H7 (cell line): ENCODE measurements around the gene ADAMTS15. TPM values are rescaled to one million over a fixed set of nuclear protein-coding genes. Genes with fewer than 3 reads are reported as not detected.

Source experiments
- DNase-seq: peaks from one replicate; pipeline ENCODE4 v3.0.0; 2012
- H3K27me3 ChIP-seq: 2 replicates; pipeline ENCODE4 v1.6.0; 2011; ENCODE audit warnings: mild to moderate bottlenecking, low read length; ENCODE audit not compliant: control insufficient read depth, insufficient read depth
- H3K36me3 ChIP-seq: replicated peaks from 2 replicates; pipeline ENCODE4 v1.5.1; 2011; ENCODE audit warnings: low read length; ENCODE audit not compliant: control insufficient read depth, insufficient read depth
- H3K4me3 ChIP-seq: 2 replicates; pipeline ENCODE4 v1.5.1; 2011; ENCODE audit warnings: low read depth, mild to moderate bottlenecking, control low read depth, low read length, moderate library complexity; ENCODE audit not compliant: insufficient read depth
- total RNA-seq: library from RNA; depleted of rRNA; stranded (reverse); fragments of >200 nt; shearing (Covaris generic); gene quantifications from 2 replicates; pipeline ENCODE4 v1.2.3, GENCODE V29; 2014

The ADAMTS15 gene
- total RNA-seq, 1 experiment from 2014 or later: 1.1 TPM

GRCh38 chr11:130508913-130509312, 60.5 kb downstream of the ADAMTS15 start:
- Histone ChIP-seq H3K27me3 (no peaks in the 10 kb centered on the region), H3K4me3 (no peak overlapping the region), H3K36me3 (no peaks in the 10 kb centered on the region)
- DNase-seq: no peak

DNA sequence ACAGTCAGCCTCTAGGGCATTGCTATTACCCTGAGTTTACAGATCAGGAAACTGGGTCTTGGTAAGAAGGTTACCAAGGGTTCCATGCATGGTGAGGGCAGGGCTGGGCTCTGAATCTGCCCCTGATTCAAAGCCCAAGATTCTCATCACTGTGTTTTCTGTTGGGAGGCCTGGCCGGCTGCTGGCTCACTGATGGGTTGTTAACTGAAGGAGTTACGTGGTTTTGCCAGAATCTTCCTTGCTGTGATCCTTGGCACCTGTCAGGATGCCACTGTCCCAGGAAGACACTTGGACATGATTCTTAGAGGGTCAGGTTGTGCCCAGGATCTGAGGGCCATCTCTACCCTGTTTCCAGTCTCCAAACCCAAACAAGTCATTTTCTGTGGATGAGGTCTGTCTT, 61.5 kb downstream of the ADAMTS15 start:
- no peaks in the 10 kb centered on the region for H3K27me3 ChIP-seq
- no peak overlapping the region for H3K4me3 ChIP-seq
- DNase-seq: no peak
- H3K36me3 ChIP-seq: no peaks in the 10 kb centered on the region

- no peak for DNase-seq
- Histone ChIP-seq H3K4me3 (no peak overlapping the region), H3K36me3 (no peaks in the 10 kb centered on the region), H3K27me3 (no peaks in the 10 kb centered on the region)
These were observed 62.1 kb downstream of the ADAMTS15 start for GRCh38 chr11:130510407-130511006.

- H3K27me3 ChIP-seq: no peaks in the 10 kb centered on the region
- DNase-seq: no peak
- H3K36me3 ChIP-seq: no peaks in the 10 kb centered on the region
- no peak overlapping the region for H3K4me3 ChIP-seq
These were observed 63.3 kb downstream of the ADAMTS15 start for GRCh38 chr11:130511765-130512164.

GRCh38 chr11:130512662-130513061, 64.2 kb downstream of the ADAMTS15 start:
- Histone ChIP-seq H3K36me3 (no peaks in the 10 kb centered on the region), H3K27me3 (no peaks in the 10 kb centered on the region), H3K4me3 (no peak overlapping the region)
- DNase-seq: no peak

- H3K4me3 ChIP-seq: no peak overlapping the region
- no peaks in the 10 kb centered on the region for H3K27me3 ChIP-seq
- no peaks in the 10 kb centered on the region for H3K36me3 ChIP-seq
- no peak for DNase-seq
These were observed 64.7 kb downstream of the ADAMTS15 start for GRCh38 chr11:130513132-130513531.

DNA sequence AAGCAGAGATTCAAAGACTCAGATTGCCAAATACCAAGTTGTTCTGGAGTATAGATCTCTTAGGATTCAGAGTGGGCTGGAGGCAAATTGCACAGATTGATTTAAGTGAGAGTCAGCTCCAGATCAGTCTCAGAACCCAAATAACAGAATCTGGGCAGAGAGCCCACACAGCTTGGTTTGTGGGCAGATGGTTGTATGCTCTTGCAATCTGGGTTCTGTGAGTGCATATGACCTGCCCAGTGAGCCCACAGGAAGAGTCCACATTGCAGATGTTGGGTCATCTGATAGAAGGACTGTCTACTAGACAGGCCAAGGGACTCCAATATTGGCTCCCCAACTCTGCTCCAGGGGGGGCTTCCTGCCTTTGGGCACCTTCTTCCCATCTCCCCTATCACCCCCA, 65.9 kb downstream of the ADAMTS15 start:
- Histone ChIP-seq H3K27me3 (no peaks in the 10 kb centered on the region), H3K4me3 (no peak overlapping the region), H3K36me3 (no peaks in the 10 kb centered on the region)
- no peak for DNase-seq

DNA sequence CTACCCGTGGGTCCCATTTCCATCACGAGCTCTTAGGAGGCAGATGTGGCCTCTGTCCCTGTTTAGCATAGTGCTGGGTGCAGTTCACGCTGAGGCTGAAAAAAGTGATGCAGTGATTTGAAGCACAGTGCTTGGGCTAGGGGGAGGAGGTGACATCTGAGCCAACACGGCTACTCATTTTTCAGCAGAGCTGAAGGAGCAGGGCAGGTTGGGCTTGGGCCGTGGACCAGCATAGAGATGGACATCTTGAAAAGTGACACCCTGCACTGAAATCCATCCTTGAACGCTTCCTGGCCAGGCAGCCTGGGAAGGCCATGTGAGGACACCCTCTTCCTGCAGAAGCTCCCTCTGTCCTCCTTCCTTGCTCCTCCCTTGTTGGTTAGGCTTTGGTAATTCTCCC, 66.4 kb downstream of the ADAMTS15 start:
- DNase-seq: no peak
- Histone ChIP-seq H3K36me3 (no peaks in the 10 kb centered on the region), H3K27me3 (no peaks in the 10 kb centered on the region), H3K4me3 (no peak overlapping the region)

DNA sequence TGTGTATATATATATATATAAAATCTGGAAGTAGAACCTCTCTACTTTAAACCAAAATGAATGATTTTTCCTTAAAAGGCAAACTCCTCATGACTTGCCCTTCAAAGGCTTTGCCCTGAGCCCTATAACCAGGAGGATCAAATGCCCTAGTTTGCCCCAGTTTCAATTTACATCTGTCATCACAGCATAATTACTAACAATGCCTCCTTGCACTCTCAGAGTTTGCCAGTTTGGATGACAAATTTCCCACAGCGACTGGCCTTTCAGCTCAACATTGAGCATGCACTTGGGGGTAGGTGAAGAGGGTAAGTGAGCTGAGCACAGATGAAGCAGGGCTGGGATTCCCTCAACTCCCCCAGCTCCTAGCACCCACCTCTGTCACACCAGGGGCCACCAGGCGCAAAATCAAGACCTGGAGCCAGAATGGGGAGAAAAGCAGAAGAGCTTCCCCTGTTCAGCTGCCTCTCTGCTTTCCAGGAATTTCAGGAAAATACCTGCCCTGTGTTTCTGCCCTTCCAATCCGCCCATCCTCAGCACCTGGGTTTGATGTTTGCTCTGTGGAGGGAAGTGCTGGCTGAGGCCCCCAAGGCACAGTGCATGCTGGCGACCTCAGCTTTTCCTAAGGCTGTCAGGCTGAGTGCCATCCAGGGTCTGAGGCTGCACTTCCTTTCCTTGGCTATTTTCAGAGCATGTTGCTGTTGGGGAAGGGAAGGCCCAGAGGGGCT, 67.5 kb downstream of the ADAMTS15 start:
- no peak overlapping the region for H3K4me3 ChIP-seq
- H3K27me3 ChIP-seq: no peaks in the 10 kb centered on the region
- DNase-seq: no peak
- no peaks in the 10 kb centered on the region for H3K36me3 ChIP-seq

DNA sequence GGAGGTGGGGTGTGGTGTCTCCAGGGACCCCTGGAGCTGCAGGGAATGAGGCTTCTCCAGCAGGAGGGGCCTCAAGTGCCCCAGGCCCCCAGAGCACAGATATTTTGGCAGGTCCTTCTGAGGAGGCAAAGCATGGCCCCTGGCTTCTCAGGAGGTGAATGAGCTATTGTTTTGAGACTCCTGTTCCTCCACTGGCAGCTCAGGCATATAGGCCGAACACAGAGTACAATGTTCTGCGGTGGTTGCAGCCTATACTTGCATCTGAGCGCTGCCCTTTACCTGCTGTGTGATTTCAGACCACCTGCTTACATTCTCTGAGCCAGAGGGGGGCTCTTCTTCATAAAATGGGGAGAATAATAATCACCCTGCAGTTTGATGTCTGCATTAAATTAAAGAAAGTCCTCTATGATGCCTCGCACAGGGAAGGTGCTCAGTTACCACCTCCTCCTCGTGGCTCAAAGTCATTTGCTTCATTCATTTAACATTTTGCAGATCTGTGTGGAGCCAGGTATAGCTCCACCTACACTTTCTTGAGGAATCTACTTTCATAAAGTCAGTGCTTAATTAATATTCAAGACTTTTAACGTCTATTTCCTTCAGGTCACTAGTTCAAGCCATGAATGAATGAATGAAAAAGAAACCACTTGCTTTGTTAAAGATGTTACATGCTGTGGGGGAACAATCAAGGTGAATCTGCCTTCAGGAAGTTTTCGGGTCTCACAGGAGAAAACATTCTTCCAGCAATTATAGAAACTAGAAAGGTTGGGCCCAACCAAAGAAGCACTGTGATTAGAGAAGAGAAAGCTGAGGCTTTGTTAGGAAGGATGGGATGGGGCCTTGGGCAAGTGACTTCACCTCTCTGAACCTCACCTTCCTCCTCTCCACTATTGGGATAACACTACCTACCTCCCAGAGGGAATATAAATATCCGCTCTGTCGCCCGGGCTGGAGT, 68.4 kb downstream of the ADAMTS15 start:
- H3K4me3 ChIP-seq: no peak overlapping the region
- no peaks in the 10 kb centered on the region for H3K36me3 ChIP-seq
- no peak for DNase-seq
- H3K27me3 ChIP-seq: no peaks in the 10 kb centered on the region

DNA sequence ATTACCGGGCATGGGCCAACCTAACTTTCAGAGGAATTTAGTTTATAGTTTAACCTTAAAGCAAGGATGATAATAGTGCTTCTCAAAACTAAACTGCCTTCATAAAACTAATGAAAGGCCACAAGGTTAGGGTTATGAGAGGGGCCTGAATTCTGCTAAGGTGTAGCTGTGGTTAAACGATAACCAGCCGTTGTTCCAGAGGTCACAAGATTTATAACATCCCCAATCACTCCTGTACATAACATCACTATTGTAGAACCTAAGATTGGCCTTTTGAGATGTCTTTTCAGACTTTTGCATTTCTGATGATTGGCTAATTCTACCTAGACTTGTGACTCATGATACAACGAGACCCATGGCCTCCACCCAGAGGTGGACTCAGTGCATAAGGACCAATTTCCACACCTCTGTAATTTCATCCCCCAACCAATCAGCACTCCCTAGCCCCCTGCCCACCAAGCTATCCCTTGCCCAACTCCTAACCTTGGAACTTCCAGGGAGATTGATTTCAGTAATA, 69.8 kb downstream of the ADAMTS15 start:
- Histone ChIP-seq H3K27me3 (no peaks in the 10 kb centered on the region), H3K36me3 (no peaks in the 10 kb centered on the region), H3K4me3 (no peak overlapping the region)
- no peak for DNase-seq

- H3K4me3 ChIP-seq: no peak overlapping the region
- DNase-seq: no peak
- H3K27me3 ChIP-seq: no peaks in the 10 kb centered on the region
- H3K36me3 ChIP-seq: no peaks in the 10 kb centered on the region
These were observed 70.9 kb downstream of the ADAMTS15 start for GRCh38 chr11:130519128-130519932.

DNA sequence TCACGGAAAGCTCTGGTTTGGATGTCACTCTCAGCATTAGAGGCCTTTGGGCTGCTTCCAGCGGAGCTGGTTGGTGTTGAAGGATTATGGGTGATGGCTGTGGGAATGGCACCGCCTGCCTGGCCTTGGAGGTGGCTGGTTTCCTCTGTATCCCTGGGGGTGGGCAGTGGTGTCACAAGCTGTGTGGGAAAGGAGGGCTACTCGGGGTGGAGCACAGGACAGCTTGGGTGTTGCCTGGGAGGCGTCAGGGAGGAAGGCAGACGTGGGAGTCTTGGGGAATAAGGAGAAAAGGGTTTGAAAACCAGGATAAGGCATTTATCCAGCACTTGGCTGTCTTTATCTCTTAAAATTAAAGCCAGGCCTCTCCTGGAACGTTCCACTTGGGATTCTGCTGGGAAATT, 71.8 kb downstream of the ADAMTS15 start:
- Histone ChIP-seq H3K27me3 (no peaks in the 10 kb centered on the region), H3K4me3 (no peak overlapping the region), H3K36me3 (no peaks in the 10 kb centered on the region)
- no peak for DNase-seq
